HG03342 (cell line): ENCODE measurements around the gene TCEA2.

Experiments used
- ATAC-seq: cut with Tn5 transposase; IDR thresholded peaks from one replicate; pipeline ENCODE4 v1.9.1; 2021; ENCODE audit warnings: mild to moderate bottlenecking, moderate library complexity; ENCODE audit not compliant: unreplicated experiment

The TCEA2 gene

DNA sequence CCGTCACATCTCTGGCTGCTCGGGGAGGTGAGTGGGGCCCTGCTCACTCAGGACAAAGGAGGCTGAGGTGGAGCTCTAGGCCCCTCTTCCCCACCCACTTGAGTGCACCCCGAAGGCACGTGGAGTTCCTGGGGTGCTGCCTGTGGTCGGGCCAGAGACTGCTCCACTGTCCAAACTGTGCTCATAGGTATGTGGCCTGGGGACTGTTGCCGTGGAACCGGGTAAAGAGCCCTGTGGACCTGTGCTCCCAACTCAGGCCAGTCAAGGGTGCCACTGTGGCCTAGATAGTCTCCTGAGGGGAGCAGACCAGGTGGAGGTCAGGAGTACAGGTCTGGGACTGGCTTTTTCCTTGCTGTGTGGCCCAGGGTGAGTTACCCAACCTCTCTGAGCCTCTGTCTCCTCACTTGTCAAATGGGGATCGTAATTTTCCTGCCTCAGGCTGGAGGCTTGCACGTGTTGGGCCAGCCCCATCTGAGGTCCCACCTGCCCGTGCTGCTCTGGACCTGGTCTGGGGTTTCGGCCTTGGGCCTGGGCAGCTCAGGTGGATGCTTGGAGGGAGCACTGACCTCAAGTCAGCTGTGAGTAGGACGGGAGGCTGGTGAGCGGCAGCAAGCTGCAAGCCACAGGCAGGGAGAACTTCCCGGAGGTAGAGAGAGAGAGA is 56.8 kb downstream of the TCEA2 start:
- ATAC-seq, result no peak

DNA sequence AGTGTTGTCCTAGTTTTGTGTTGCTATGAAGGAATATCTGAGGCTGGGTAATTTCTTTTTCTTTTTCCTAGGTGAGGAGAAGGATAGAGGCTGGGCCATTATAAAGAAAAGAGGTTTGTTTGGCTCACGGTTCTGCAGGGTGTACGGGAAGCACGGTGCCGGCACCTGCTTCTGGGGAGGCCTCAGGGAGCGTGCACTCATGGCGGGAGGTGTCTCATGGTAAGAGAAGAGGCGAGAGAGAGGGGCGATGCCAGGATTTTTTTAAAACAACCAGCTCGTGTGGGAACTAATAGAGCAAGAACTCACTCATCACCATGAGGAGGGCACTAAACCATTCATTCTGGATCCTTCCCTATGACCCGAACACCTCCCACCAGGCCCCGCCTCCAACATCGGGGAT is 58.6 kb downstream of the TCEA2 start:
- no peak for ATAC-seq
